Measurements from ENCODE around the gene AFF2.
A peak's percentile ranks its signal among the peaks of the same experiment; 100 is the strongest.

The AFF2 gene

DNA sequence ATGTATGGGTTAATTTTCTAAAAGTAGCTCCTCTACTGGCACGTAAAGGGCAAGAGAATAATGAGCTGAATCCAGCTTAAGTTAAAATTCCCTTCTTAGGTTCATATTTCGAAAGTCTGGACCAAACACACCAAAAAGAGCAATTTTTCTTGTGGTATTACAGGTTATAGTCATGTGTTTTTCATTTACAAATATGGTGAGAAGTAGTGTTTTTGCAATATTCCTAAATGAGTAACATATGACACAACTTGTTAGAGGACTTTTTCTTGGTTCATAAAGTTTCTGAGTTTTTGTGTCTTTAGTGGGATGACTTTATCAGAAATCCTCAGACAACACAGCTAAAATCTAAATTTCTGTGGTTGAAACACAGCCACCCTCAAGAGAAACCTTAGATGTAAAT lies 172.1 kb downstream of the AFF2 start:
- H3K4me3 ChIP-seq (replicated peaks in 1 of 2; ENCODE audit: low read depth in 2 of 2, low read length in 2 of 2): no peak overlapping the region
- no peak for DNase-seq (ENCODE audit: low read depth in 2 of 2)
- TF ChIP-seq, protein P1, sequence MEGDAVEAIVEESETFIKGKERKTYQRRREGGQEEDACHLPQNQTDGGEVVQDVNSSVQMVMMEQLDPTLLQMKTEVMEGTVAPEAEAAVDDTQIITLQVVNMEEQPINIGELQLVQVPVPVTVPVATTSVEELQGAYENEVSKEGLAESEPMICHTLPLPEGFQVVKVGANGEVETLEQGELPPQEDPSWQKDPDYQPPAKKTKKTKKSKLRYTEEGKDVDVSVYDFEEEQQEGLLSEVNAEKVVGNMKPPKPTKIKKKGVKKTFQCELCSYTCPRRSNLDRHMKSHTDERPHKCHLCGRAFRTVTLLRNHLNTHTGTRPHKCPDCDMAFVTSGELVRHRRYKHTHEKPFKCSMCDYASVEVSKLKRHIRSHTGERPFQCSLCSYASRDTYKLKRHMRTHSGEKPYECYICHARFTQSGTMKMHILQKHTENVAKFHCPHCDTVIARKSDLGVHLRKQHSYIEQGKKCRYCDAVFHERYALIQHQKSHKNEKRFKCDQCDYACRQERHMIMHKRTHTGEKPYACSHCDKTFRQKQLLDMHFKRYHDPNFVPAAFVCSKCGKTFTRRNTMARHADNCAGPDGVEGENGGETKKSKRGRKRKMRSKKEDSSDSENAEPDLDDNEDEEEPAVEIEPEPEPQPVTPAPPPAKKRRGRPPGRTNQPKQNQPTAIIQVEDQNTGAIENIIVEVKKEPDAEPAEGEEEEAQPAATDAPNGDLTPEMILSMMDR (IDR thresholded peaks at IDR 0.05; ENCODE audit: low read depth, low read length): no peak

DNA sequence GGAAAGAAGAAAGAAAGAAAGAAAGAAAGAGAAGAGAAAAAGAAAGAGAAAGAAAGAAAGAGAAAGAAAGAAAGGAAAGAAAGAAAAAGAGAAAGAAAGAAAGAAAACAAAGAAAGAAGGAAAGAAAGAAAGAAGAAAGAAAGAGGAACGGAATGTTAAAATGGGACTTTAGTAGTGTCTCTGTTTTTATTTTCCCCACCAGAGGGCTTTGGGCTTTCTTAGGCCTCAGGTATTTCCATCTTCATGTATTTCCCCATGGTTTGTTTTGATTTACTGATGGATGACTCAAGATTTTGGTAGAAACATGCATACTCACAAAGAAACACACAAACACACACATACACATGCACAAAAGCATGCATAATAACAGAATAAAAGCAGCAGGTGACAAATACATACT lies 181.2 kb downstream of the AFF2 start:
- peak in 1 of 2 donors; percentile 8 for DNase-seq (ENCODE audit: low read depth in 2 of 2)
- TF ChIP-seq, protein P1 (IDR thresholded peaks at IDR 0.05; ENCODE audit: low read depth, low read length): no peak
- H3K4me3 ChIP-seq (replicated peaks in 1 of 2; ENCODE audit: low read depth in 2 of 2, low read length in 2 of 2): no peak overlapping the region

DNA sequence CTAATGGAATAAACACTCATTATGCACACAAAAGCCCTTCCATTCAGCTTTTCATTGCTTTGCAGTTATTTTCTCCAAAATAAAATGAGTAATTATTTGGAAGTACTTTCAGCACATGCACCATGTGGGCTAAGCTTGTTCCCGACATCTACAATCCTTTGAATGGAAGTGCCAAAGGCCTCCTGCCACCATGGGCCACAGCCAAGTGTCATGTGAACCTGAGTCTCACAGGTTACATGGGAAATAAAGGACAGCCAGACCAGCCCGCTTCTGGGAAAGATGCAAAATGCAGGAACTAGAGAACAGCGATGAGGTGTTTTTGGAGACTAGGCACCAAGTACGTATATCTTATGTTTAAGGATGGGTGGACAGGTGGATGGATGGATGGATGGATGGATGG lies 181.8 kb downstream of the AFF2 start:
- no peak for DNase-seq (ENCODE audit: low read depth in 2 of 2)
- H3K4me3 ChIP-seq (replicated peaks in 1 of 2; ENCODE audit: low read depth in 2 of 2, low read length in 2 of 2): no peak overlapping the region
- TF ChIP-seq, protein P1 (IDR thresholded peaks at IDR 0.05; ENCODE audit: low read depth, low read length): no peak

DNA sequence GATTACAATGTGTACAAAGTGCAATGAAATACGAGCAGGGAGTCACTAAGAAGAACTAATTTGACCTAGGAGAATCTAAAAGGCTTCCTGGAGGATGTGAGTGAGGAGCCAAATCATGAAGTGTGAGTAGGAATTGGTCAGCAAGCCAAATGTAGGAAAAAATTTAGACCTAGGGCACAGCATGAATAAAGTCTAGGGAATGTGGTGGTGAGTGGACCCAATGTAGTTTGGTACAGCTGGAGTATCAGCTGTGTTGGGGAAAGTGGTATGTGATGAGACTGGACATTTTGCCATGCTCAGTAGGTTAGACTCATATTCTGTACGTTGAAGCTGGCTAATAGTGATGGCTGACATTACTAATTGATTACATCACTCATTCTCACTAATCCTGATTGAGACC lies 191.0 kb downstream of the AFF2 start:
- TF ChIP-seq, protein P1 (IDR thresholded peaks at IDR 0.05; ENCODE audit: low read depth, low read length): no peak
- H3K4me3 ChIP-seq (replicated peaks in 1 of 2; ENCODE audit: low read depth in 2 of 2, low read length in 2 of 2): no peak overlapping the region
- peak in 1 of 2 donors; percentile 3 for DNase-seq (ENCODE audit: low read depth in 2 of 2)

DNA sequence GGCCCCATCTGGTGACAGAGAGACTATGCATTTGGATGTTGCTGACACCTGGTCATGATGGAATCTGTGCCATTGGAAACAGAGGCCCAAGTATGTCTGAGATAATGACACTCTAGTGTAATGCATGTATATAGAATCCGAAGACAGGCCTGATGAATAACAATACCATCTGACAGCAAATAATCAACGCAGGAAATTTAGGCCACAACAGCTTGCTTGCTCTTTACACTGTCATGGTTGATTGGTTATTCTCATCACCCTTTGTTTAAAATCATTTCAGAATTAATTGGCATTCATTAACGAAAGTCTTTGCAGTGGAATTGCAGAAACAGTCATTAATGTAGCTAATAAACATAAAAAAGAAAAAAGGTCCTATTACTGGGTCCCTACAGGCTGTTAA lies 194.8 kb downstream of the AFF2 start:
- H3K4me3 ChIP-seq (replicated peaks in 1 of 2; ENCODE audit: low read depth in 2 of 2, low read length in 2 of 2): no peak overlapping the region
- no peak for DNase-seq (ENCODE audit: low read depth in 2 of 2)
- TF ChIP-seq, protein P1 (IDR thresholded peaks at IDR 0.05; ENCODE audit: low read depth, low read length): no peak

DNA sequence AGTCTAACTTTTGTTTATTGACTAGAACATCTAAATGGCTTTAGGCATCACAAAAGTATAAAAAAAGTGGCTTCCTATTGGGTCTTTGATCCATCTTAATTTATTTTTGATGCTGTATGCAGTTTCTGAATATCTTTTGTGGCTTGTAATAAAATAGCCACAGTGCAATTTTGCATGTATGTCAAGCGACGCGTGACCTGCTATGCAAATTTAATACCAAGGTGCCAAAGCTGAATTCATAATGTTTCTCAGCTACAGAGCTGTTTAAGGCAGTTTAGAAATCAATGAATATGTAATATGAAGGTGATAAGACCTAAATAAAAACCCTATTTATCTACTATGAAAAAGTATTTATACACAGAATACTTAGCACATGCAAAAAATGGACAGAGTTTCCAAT lies 197.8 kb downstream of the AFF2 start:
- TF ChIP-seq, protein P1 (IDR thresholded peaks at IDR 0.05; ENCODE audit: low read depth, low read length): no peak
- no peak overlapping the region for H3K4me3 ChIP-seq (replicated peaks in 1 of 2; ENCODE audit: low read depth in 2 of 2, low read length in 2 of 2)
- no peak for DNase-seq (ENCODE audit: low read depth in 2 of 2)

DNA sequence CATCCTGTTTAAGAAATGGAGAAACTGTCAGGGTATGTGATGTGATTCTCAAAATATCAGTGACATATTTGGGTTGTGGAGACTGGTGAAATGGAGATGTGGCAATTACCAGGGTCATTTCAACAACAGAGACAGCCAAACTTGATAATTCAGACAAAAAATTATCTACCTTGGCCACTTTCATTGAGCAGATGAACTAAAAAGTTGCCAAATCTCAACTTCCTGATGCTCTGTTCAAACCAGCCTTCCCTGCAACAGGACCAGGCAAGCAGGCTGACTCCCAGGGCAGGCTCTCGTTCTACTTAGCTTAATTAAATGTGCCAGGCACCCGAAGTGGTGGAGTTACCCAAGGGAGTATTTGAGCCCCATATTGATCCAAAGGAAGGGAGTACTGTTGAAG lies 199.6 kb downstream of the AFF2 start:
- no peak for DNase-seq (ENCODE audit: low read depth in 2 of 2)
- TF ChIP-seq, protein P1 (IDR thresholded peaks at IDR 0.05; ENCODE audit: low read depth, low read length): no peak
- no peak overlapping the region for H3K4me3 ChIP-seq (replicated peaks in 1 of 2; ENCODE audit: low read depth in 2 of 2, low read length in 2 of 2)

All from cardiac fibroblast (primary cell).